Measurements from ENCODE around the gene RNFT1. TPM values are rescaled to one million over a fixed set of nuclear protein-coding genes. Genes with fewer than 3 reads are reported as not detected.
"Not testable (repeated sequence)": the region's sequence is repeated elsewhere in the genome, so short reads cannot be mapped to it uniquely, and the experiment has no call there.

Gene RNFT1
- total RNA-seq, 1 experiment from 2014 or later, result 16.7 TPM

- CTCF ChIA-PET; H3K27ac Mint-ChIP-seq (ENCODE audit: low read depth, unreplicated experiment); H3K4me3 Mint-ChIP-seq (ENCODE audit: unreplicated experiment); POLR2A ChIA-PET; H3K4me1 Mint-ChIP-seq (ENCODE audit: insufficient read depth, unreplicated experiment); DNase-seq (ENCODE audit: unreplicated experiment); BruUV-seq (replicated peaks); H3K36me3 Mint-ChIP-seq (ENCODE audit: insufficient read depth, unreplicated experiment); H3K9me3 Mint-ChIP-seq (ENCODE audit: unreplicated experiment); H3K27me3 Mint-ChIP-seq (ENCODE audit: insufficient read depth, unreplicated experiment); intact Hi-C loops (cut with micrococcal nuclease): not testable (repeated sequence)
These were observed 10.6 kb upstream of the RNFT1 start for GRCh38 chr17:59975166-59975565.

GRCh38 chr17:59973483-59973882 is 8.9 kb upstream of the RNFT1 start:
- H3K9me3 Mint-ChIP-seq (ENCODE audit: unreplicated experiment); H3K4me3 Mint-ChIP-seq (ENCODE audit: unreplicated experiment); H3K27me3 Mint-ChIP-seq (ENCODE audit: insufficient read depth, unreplicated experiment); H3K27ac Mint-ChIP-seq (ENCODE audit: low read depth, unreplicated experiment); H3K36me3 Mint-ChIP-seq (ENCODE audit: insufficient read depth, unreplicated experiment); H3K4me1 Mint-ChIP-seq (ENCODE audit: insufficient read depth, unreplicated experiment); intact Hi-C loops (cut with micrococcal nuclease); BruUV-seq (replicated peaks); DNase-seq (ENCODE audit: unreplicated experiment): not testable (repeated sequence)
- ChIA-PET CTCF (interaction anchor here (1.2 kb wide), 1 partner anchor 59 kb away, joined by 4 read pairs; no protein-coding TSS in a partner anchor), POLR2A (interaction anchor here (1.3 kb wide), 1 partner anchor 9 kb away, joined by 8 read pairs; the partner anchor contains the start of gene RNFT1)

GRCh38 chr17:59972778-59973177 is 8.2 kb upstream of the RNFT1 start:
- Mint-ChIP-seq H3K36me3 (ENCODE audit: insufficient read depth, unreplicated experiment) (no peaks in the 10 kb centered on the region), H3K9me3 (ENCODE audit: unreplicated experiment) (no peaks in the 10 kb centered on the region), H3K4me3 (ENCODE audit: unreplicated experiment) (no peak overlapping the region), H3K27ac (ENCODE audit: low read depth, unreplicated experiment) (no peak overlapping the region), H3K27me3 (ENCODE audit: insufficient read depth, unreplicated experiment) (no peaks in the 10 kb centered on the region), H3K4me1 (ENCODE audit: insufficient read depth, unreplicated experiment) (no peaks in the 10 kb centered on the region)
- ChIA-PET CTCF (no interaction called here), POLR2A (interaction anchor here (1.3 kb wide), 1 partner anchor 9 kb away, joined by 8 read pairs; the partner anchor contains the start of gene RNFT1)
- no TSS peak for BruUV-seq (replicated peaks)
- peak; percentile 9 for DNase-seq (ENCODE audit: unreplicated experiment)
- TF ChIP-seq CTCF (IDR thresholded peaks at IDR 0.05; ENCODE audit: unreplicated experiment), result no peak
- intact Hi-C loops (cut with micrococcal nuclease), result no loop called here

- CTCF ChIA-PET; POLR2A ChIA-PET; BruUV-seq (replicated peaks): not testable (repeated sequence)
These were observed 7.2 kb upstream of the RNFT1 start for GRCh38 chr17:59971771-59972170.

GRCh38 chr17:59963738-59964481 is 630 bp downstream of the RNFT1 start:
- ChIA-PET CTCF (interaction anchor here (0.5 to 1.6 kb wide), 3 partner anchors 34 to 74 kb away, joined by 3 to 6 read pairs (median 4); no protein-coding TSS in a partner anchor), POLR2A (interaction anchor here (0.6 to 3.1 kb wide), 11 partner anchors 10 to 1322 kb away, joined by 3 to 15 read pairs (median 5); partner anchors contain the start of genes PTRH2, RPS6KB1, TUBD1 and VMP1)
- Mint-ChIP-seq H3K27ac (ENCODE audit: low read depth, unreplicated experiment) (peak overlapping the region; percentile 89), H3K36me3 (ENCODE audit: insufficient read depth, unreplicated experiment) (peaks cover 35% of the 10 kb centered on the region), H3K27me3 (ENCODE audit: insufficient read depth, unreplicated experiment) (no peaks in the 10 kb centered on the region), H3K9me3 (ENCODE audit: unreplicated experiment) (no peaks in the 10 kb centered on the region), H3K4me1 (ENCODE audit: insufficient read depth, unreplicated experiment) (peaks cover 11% of the 10 kb centered on the region), H3K4me3 (ENCODE audit: unreplicated experiment) (peak overlapping the region; percentile 92)
- TSS peak; percentile 47 for BruUV-seq (replicated peaks)
- TF ChIP-seq CTCF (IDR thresholded peaks at IDR 0.05; ENCODE audit: unreplicated experiment), result no peak
- intact Hi-C loops (cut with micrococcal nuclease), result no loop called here
- DNase-seq (ENCODE audit: unreplicated experiment), result peak; percentile 45

More at GRCh38 chr17:59971771-59972170, 7.2 kb upstream of the RNFT1 start:
- intact Hi-C loops (cut with micrococcal nuclease); H3K36me3 Mint-ChIP-seq (ENCODE audit: insufficient read depth, unreplicated experiment); H3K27ac Mint-ChIP-seq (ENCODE audit: low read depth, unreplicated experiment); H3K4me3 Mint-ChIP-seq (ENCODE audit: unreplicated experiment); H3K9me3 Mint-ChIP-seq (ENCODE audit: unreplicated experiment); H3K27me3 Mint-ChIP-seq (ENCODE audit: insufficient read depth, unreplicated experiment); H3K4me1 Mint-ChIP-seq (ENCODE audit: insufficient read depth, unreplicated experiment); DNase-seq (ENCODE audit: unreplicated experiment): not testable (repeated sequence)
